ENCODE results near the gene AP3D1.
A peak's percentile ranks its signal among the peaks of the same experiment; 100 is the strongest.

The AP3D1 gene

DNA sequence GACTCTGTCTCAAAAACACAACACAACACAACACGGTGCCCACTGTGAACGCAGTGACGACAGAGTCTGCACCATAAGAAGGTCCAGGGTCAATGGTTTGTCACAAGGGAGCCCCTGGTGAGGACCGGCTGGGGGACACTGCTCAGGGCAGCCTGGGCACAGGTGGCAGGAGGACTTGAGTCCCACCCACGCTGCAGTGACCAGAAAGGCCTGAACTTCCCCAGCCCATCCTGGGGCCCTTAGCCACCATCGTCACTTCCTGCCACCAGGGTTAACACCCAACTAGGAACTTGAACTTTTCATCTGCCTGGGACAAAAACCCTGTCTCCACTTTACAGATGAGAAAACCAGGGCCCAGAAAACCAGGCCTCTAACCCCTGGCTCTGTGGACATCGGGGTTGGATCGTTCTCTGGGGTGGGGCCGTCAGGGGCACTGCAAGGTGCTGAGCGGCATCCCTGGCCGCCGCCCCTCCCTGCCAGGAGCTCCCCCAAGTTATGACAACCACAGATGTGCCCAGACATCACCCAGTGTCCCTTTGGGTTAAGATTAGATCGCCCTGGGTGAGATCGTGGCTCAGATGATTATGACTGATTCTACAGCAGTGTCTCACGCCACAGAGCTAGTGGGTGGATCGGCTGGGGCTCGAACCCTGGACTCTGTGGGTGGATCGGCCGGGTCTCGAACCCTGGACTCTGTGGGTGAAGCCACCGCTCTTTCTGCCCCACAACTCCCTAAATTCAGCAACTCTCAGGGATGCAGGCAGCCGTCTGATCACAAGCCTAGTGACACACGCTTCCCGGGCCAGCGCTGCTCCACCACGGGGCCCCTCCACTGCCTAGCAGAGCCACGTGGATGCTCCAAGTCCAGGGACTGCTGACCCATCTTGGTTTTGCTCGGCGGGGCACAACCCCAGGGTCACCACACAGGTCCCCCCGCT is 69.2 kb downstream of the AP3D1 start:
- DNase-seq, result no peak

DNA sequence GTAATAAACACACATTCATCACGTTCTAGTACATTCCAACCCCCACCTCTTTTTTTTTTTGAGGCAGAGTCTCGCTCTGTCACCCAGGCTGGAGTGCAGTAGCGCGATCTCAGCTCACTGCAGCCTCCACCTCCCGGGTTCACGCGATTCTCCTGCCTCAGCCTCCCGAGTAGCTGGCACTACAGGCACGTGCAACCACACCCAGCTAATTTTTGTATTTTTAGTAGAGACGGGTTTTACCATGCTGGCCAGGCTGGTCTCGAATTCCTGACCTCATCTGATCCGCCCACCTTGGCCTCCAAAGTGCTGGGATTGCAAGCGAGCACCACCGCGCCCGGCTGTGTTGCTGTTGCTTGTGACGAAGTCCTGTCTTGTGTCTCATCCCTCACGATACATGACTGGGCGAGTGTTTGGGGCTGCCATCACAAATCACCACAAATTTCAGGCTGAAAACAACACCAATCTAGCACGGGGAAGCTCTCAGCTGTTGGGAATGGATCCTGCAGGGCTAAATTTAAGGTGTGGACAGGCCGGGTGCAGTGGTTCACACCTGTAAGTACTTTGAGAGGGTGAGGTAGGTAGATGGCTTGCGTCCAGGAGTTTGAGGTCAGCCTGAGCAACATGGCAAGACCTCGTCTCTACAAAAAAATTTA is 70.9 kb downstream of the AP3D1 start:
- no peak for DNase-seq

DNA sequence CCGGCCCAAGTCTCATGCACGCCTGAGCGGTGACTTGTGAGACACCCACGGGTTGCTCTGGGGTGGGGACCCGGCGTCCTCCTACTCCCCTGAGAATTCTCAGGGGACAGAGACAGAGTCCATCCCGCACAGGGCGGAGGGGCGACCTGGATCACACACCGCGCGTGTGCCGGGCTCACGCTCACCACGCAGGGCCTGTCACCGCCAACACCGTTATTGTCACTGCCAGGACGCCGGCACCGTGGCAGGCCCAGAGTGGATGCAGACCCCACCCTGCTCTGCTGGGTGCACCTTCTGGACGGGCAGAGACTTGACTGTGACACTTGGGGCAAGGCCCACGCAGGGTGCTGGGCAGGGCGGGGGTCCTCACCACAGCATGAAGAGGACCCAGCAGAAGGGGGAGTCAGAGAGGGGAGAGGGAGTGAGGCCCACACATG is 71.5 kb downstream of the AP3D1 start:
- no peak for DNase-seq

DNA sequence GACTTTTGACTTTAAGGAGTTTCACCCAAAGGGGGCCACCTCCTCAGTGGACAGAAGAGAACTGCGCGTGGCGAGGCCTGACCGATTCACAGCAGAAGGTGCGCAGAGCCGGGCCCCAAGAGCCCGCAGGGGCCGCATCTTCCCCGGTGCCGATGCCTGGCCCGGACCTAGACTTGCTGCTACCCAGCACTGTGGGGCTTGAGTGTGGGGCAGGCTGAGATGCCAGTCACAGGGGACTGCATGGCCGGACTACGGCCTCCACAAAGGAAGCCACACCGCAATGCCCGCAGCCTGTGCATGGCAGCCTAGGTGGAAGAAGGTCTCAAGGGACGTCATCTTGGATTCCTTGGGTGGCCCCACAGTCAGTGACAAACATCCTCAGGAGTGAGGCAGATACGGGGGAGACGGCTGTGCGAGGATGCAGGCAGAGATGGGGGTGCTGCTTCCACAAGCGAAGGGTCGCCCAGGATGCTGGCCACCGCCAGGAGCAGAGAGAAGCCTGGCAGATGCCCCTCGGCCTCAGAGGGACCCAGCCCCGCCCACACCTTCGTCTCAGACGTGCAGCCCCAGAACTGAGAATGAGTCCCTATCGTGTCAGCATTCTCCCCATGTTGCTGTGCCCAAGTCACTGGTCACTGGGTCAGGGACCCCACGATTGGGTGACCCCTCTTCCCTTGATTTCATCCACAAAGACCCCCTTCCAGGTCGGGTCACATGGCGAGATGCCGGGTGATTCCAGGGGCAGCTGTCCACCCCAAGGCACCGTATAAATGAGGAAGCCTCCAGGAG is 72.1 kb downstream of the AP3D1 start:
- no peak for DNase-seq

DNA sequence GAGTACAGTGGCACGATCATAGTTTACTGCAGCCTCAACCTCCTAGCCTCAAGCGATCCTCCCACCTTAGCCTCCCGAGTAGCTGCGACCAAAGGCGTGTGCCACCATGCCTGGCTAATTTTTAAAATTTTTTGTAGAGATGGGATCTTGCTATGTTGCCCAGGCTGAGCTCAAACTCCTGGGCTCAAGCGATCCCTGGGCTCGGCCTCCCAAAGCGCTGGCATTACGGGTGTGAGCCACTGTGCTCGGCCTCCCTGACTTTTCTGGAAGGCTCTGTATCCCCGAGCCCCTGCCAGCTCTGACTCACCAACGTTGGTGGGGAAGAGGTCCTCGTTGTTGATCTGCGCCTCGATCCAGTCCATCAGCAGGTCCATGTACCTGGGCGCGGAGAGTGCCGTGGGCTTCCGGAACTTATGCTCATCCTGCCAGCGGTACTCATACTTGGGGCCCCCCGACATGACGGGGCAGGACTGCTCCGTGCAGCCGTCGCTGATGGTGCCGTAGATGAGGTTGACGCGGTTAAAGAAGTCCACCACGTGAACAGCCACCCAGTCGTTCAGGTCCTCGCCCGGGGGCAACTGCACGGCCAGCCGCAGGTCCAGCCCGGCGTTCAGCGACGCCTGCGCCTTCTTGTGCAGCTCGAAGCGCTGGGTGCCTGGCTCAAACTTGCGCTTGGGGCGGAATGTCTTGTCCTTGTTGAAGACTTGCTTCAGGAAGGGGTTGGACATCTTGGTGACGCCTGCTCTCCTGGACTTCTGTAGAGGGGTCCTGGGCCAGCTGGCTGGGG is 73.3 kb downstream of the AP3D1 start:
- no peak for DNase-seq

DNA sequence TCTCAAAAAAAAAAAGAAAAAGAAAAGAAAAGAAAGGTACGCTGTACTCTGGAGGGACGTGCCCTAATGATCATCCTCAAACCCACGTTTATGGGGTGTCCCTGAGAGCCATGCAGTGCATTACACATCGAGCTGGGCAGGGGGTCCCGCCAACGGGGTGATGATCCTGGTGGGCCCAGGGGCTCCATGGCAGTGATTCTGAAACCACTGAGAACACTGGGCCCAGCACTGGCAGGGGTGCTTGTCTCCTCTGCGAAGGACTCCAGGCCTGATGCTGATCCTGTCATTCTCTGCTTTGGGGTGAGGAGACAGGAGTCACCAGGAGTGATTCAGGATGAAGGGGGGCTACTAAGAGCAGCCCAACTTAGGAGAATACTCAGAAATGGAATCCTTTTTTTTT is 74.0 kb downstream of the AP3D1 start:
- DNase-seq, result no peak

DNA sequence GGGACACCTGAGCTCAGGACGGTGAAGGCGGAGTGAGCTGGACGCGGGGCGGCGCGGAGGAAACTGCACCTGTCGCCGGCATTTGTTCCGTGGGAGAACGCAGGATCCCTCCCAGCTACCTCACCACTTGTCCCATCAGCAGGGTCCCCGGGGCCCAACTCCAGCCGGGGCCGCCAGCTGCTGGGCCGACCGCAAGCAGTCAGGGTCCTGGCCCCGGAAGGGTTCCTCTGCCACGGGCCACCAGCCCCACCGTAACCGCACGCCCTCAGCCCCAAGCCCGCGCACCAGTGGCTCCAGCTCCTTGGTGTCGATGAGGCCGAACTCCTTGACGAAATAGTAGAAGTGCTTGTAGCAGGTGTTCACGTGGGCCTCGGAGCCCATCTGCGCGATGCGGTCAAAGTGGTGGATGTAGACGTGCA is 74.8 kb downstream of the AP3D1 start:
- DNase-seq, result no peak

DNA sequence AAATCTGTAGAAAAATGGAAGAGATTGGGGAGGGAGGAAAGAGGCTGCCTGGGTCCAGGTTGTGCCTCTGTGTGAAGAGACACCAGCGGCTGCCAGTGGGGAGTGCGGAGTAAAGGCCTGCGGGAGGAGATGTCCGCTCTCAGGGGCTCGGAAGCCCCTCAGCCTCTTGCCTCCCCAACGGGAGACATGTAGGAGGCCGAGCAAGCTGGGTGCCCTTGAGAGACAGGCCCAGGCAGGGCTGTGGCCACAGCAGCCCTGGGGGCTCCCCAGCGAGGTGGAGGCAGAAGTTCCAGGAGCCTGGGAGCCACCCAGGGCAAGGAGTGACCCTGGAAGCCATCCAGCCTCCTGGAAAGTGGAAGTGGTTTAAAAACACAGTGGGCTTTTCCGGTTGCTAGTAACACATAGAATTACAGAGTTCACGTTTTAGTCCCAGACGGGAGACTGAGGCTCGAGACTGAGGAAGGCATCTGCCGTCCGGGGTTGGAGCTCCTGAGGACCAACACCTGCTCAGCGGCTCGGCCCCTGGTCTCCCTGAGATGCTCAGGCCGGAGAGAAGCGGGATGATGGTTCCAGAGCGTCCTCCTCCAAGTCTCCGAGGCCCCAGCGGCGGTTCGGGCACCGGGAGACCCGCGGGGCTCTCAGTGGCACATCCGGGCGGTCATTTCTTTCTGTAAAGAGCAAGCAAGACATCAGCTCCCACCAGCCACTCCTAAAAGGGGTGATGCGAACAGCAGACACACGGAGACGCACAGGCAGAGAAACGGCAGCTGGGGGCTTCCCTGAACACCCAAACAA is 78.4 kb downstream of the AP3D1 start:
- DNase-seq, result no peak

DNA sequence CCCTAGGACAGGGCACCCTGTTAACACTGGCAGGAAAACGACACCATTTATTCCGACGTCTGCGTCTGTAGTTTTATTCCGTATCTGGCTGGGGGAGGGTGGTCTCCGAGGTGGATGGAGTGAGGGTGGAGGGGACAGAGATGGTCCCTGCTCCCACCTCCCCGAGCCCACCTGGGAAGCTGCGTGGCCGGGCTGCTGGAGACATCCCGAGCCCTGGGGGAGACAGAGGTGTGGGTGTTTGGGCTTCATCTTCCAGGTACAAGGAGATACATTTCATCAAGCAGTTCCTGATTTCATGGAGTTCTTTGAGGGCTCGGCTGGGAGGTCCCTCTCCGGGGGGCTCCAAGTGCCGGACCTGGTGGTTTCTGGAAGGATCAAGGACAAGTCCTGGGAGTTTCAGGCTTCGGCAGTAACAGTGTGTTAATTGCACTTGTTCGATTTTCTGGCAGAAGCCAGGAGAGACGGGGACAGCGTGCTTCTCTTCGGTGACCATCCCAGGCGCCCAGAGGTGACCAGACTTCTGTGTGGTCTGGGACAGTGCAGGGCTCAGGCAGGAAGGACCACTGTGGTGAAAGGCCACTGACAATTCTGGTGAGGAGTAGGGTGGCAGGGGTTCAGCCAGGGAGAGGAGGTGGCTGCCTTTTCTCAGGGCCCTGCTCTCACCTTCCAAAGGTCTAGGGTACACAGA is 80.2 kb downstream of the AP3D1 start:
- no peak for DNase-seq

DNA sequence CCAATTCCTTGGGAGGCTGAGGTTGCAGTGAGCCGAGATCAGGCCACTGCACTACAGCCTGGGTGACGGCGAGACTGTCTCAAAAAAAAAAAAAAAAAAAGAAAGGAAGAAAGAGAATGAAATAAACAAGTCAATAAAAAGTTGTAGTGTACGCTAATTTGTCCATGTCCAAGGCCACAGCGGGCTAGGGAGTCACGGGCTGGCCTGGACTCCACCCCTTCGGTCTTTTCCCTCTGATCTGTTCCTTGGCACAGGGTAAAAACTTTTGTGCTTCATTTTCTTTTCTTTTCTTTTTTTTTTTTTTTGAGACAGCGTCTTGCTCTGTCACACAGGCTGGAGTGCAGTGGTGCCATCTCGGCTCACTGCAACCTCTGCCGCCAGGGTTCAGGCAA is 80.9 kb downstream of the AP3D1 start:
- DNase-seq, result no peak

DNA sequence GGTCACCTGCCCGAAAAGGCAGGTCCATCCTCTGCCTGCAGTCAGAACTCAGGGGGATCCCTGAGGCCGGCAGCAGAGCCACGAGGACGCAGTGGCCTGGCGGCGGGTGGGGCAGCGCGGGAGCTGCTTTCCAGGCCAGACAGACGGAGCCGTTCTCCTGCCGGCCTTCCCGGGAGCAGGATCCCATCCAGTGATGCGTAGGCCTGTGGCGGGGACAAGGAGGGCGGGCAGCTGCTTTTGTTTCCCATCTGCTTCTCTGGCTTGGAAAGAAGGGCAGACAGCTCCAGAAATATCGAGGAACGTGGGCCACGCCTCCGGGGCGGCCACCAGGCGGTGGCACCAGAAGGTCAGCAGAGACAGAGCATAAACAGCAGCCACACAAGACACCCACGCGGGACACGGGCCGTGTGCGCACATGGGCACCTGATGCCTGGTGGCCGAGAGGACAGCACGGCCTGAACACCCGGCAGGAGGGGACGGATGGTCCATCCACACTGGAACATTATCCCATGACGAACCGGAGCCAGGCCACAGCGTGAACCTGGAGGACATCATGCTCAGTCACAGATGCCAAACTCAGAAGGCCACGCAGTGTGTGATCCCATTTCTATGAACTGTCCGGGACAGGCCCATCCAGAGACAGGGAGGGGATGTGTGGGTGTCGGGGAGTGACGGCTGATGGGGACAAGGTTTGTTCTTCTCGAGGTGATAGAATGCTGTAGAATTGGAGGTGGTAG is 86.4 kb downstream of the AP3D1 start:
- DNase-seq, result no peak

DNA sequence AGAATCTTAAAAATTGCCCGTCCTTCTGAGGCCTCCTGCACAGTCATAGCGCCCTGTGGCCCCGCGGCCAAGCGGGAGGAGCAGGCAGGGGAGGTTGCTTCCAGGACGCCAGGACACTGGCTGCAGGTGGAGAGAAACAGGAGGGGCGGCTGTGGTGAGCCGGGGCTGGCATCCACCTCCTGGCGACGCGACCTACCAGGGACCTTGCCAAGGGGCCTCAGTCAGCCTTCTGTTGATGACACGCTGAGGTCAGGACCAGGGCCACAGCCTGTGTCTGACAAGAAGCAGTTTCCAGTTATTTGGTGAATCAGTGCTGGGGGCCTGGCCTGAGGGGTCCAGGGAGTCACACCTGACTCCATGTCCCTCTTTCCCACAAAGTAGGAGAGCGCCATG is 87.0 kb downstream of the AP3D1 start:
- no peak for DNase-seq

DNA sequence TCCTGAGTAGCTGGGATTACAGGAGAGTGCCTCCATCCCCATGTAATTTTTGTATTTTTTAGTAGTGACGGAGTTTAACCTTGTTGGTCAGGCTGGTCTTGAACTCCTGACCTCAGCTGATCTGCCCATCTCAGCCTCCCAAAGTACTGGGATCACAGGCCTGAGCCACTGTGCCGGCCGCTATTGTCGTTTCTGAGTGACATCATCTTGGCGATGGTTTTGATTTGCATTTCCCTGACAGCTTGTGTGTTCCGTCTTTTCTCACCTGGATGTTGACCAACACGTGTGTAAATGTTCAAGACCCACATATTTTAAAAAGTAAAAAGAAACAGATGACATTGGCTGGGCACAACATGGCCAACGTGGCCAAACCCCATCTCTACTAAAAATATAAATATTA is 87.5 kb downstream of the AP3D1 start:
- no peak for DNase-seq

DNA sequence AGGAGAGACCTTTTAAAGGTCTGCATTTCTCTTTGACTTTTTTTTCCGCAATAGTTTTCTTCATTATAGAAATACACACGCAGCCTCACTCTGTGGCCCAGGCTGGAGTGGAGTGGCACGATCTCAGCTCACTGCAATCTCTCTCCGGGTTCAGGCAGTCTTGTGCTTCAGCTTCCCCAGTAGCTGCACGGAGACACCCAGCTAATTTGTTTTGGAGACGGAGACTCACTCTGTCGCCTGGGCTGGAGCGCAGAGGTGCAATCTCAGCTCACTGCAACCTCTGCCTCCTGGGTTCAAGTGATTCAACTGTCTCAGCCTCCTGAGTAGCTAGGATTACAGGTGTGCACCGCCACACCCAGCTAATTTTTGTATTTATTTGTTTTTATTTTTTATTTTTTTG is 88.6 kb downstream of the AP3D1 start:
- DNase-seq, result no peak

DNA sequence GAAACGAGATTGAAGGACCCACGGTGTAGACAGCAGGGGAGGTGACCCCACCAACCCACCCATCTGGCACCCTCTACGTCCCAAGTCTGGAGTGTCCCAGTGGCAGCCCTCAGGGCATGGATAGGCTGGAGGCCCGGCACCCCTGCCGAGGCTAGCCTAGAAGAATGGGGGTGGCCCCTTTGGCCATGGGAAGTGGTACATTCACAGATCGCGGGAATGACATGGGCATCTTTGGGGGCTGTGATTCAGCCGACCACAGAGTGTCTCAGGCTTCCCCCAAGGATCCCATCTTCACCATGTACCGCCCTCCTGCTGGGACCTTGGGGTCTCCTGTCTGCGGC is 89.0 kb downstream of the AP3D1 start:
- DNase-seq, result no peak

DNA sequence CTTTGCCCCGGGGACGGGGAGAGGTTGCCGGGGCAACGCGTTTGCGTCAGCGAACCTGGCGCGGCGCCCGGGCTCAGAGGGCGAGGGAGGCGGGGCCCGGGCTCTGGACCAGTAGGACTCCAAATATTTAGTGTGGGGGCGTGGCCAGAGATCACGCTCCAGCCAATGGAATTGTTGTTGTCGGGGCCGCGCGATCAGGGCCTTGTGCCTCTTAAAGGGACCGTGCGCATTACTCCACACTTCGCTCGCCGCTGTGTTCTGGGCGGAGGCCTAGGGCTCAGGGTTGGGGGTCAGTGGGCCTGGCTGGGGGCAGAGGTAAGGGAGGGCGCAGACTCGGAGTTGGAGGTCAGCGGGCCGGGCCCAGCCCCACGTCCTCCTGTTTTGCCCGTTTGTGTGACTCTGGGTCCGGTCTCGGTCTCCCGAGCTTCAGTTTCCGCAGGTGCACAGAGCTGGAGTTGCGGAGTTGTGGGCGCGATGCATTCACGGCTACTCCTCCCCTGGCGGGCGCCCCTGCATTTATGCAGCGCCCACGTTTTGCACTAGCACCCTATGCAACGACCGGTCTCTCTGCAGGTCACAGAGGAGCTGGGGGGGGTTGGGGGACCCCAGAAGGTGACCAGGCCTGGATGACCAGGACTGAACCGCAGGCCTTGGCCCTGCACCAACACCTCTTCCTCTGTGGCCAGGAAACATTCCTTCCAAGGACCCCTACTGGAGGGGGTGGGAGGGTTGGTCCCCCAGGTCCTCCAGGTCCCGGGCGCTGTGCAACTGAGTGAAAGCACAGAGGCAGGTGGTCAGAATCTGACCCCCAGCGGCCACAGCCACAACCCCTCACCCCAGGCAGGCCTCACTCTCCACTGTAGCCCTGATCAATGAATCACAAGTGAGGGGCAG is 89.6 kb downstream of the AP3D1 start:
- peak; percentile 99 for DNase-seq

DNA sequence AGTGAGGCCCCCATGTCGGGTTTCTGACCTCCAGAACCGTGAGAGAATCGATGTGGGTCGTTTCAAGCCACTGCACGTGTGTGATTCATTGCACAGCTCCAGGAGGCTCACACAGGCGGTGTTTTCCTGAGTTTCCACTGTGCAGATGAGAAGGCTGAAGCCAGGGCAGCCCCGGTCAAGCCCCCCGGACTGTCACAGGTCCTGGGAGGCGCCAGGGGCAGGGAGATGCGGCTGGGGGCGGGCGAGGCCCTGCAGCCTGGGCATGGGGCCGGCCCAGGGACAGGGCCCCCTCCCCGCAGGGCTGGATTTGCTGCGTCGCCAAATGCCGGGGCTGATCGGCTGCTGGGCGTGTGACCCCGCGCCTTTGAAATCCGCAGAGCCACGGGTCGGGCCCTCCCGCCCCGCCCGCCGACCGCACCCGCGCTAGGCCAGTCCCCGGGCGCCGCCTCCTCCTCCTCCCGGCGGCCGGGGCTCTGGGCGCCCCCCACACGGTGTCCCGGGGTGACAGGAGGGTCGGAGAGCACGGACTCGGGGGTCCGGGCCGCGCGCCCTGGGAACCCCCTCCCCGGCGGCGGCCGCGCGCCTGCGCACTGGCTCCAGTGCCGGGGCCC is 90.4 kb downstream of the AP3D1 start:
- DNase-seq, result peak; percentile 42

DNA sequence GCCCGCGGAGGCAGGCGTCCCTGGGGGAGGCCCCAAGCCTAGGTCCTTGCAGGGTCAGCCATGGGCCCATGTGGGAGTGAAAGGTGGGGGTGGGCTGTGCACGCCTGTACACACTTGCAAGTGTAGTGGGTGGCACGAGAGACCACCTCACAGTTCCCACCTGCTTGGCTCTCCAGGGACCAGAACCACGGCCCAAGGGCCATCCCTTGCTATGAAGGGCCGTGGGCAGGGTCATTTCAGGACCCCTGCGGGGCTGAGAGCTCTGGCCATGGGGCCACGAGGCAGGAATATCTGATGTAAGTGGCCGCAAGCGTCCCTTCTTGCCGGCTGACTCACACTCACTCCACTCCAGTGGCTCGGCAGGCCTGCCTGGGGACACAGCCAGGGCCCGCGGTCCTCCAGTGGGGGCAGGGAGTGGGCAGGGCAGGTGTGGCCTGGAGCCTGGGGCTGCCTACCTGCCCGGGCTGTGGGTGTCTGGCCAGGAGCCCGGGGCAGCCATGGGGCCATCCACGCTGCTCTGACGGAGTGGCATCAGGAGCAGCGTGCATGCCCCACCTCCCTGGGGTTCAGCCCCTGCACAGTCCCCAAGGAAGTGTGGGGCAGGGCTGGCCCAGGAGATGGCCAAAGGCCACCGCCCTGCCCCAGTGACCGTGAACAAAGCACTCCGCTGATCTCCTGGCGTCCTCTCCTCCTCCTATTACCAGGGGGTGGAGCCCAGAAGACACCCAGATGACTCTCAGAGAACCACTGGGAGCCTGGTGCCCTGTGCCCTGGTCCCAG is 91.8 kb downstream of the AP3D1 start:
- no peak for DNase-seq
